Ectodermal cell (in vitro differentiated cells): ENCODE results near the gene CEP135.
"Not testable (repeated sequence)": the region's sequence is repeated elsewhere in the genome, so short reads cannot be mapped to it uniquely, and the experiment has no call there.

Experiments
- H3K27ac ChIP-seq: 2 replicates; pipeline ENCODE4 v1.7.0; 2013; ENCODE audit warnings: mild to moderate bottlenecking, low read depth, low read length; ENCODE audit not compliant: insufficient read depth, poor library complexity, severe bottlenecking
- H3K27me3 ChIP-seq: 2 replicates; pipeline ENCODE4 v1.7.0; 2013; ENCODE audit warnings: mild to moderate bottlenecking, low read length; ENCODE audit not compliant: insufficient read depth, control insufficient read depth, poor library complexity, severe bottlenecking
- H3K36me3 ChIP-seq: one replicate; pipeline ENCODE4 v1.7.0; 2013; ENCODE audit warnings: low read length; ENCODE audit not compliant: control insufficient read depth, insufficient read depth
- H3K4me1 ChIP-seq: one replicate; pipeline ENCODE4 v1.7.0; 2013; ENCODE audit warnings: low read length; ENCODE audit not compliant: control insufficient read depth, insufficient read depth
- H3K4me3 ChIP-seq: 2 replicates; pipeline ENCODE4 v1.7.0; 2013; ENCODE audit warnings: low read depth, low read length, control low read depth; ENCODE audit not compliant: insufficient read depth
- H3K9me3 ChIP-seq: 2 replicates; pipeline ENCODE4 v1.7.0; 2013; ENCODE audit warnings: mild to moderate bottlenecking, low read length, moderate library complexity; ENCODE audit not compliant: control insufficient read depth
- WGBS, 2 experiments: methylation state at CpG; one replicate each; pipeline ENCODE4 v1.1.7; 2013; ENCODE audit warnings: missing lambda C conversion rate in 2 of 2; 5-methylcytosine and 5-hydroxymethylcytosine counted together

CEP135 gene

GRCh38 chr4:56062526-56063145 is 113.9 kb downstream of the CEP135 start:
- Histone ChIP-seq H3K36me3 (no peaks in the 10 kb centered on the region), H3K27ac (no peak overlapping the region), H3K27me3 (no peaks in the 10 kb centered on the region), H3K4me3 (no peak overlapping the region), H3K9me3 (no peaks in the 10 kb centered on the region), H3K4me1 (no peaks in the 10 kb centered on the region)
- WGBS, 2 experiments, result 89 to 94% methylated on average over 3 to 4 of the region's 4 CpGs

GRCh38 chr4:56066493-56066892 is 117.7 kb downstream of the CEP135 start:
- Histone ChIP-seq H3K36me3 (no peaks in the 10 kb centered on the region), H3K27ac (no peak overlapping the region), H3K4me3 (no peak overlapping the region), H3K27me3 (no peaks in the 10 kb centered on the region), H3K9me3 (no peaks in the 10 kb centered on the region), H3K4me1 (no peaks in the 10 kb centered on the region)
- 89 to 99% methylated on average over 1 to 2 of the region's 2 CpGs for WGBS, 2 experiments

GRCh38 chr4:56067826-56068225 is 119.1 kb downstream of the CEP135 start:
- H3K27ac ChIP-seq, result no peak overlapping the region
- no peaks in the 10 kb centered on the region for H3K9me3 ChIP-seq
- H3K36me3 ChIP-seq, result no peaks in the 10 kb centered on the region
- H3K4me1 ChIP-seq, result no peaks in the 10 kb centered on the region
- WGBS, 2 experiments, result 93 to 98% methylated on average over 6 of the region's 6 CpGs
- no peak overlapping the region for H3K4me3 ChIP-seq
- no peaks in the 10 kb centered on the region for H3K27me3 ChIP-seq

- H3K9me3 ChIP-seq, H3K36me3 ChIP-seq, H3K4me3 ChIP-seq, H3K27me3 ChIP-seq, H3K27ac ChIP-seq, H3K4me1 ChIP-seq: not testable (repeated sequence)
- 85 to 91% methylated on average over 2 to 3 of the region's 3 CpGs for WGBS, 2 experiments
These were observed 124.0 kb downstream of the CEP135 start for GRCh38 chr4:56072730-56073129.

GRCh38 chr4:56077676-56078075 is 128.9 kb downstream of the CEP135 start:
- no peaks in the 10 kb centered on the region for H3K9me3 ChIP-seq
- 100% methylated on average over 1 to 2 of the region's 2 CpGs for WGBS, 2 experiments
- H3K4me1 ChIP-seq, result no peaks in the 10 kb centered on the region
- H3K27ac ChIP-seq, result no peak overlapping the region
- no peaks in the 10 kb centered on the region for H3K27me3 ChIP-seq
- H3K4me3 ChIP-seq, result no peak overlapping the region
- H3K36me3 ChIP-seq, result no peaks in the 10 kb centered on the region

- H3K27me3 ChIP-seq, result no peaks in the 10 kb centered on the region
- 92 to 95% methylated on average over 4 of the region's 4 CpGs for WGBS, 2 experiments
- H3K36me3 ChIP-seq, result no peaks in the 10 kb centered on the region
- H3K4me1 ChIP-seq, result no peaks in the 10 kb centered on the region
- no peaks in the 10 kb centered on the region for H3K9me3 ChIP-seq
- no peak overlapping the region for H3K4me3 ChIP-seq
- H3K27ac ChIP-seq, result no peak overlapping the region
These were observed 130.1 kb downstream of the CEP135 start for GRCh38 chr4:56078866-56079265.

- Histone ChIP-seq H3K27me3 (no peaks in the 10 kb centered on the region), H3K4me1 (peaks cover 6% of the 10 kb centered on the region), H3K4me3 (no peak overlapping the region), H3K27ac (no peak overlapping the region), H3K36me3 (no peaks in the 10 kb centered on the region), H3K9me3 (no peaks in the 10 kb centered on the region)
- WGBS, 2 experiments, result 98 to 99% methylated on average over 4 of the region's 4 CpGs
These were observed 131.6 kb downstream of the CEP135 start for GRCh38 chr4:56080384-56080783.

- Histone ChIP-seq H3K36me3 (no peaks in the 10 kb centered on the region), H3K27me3 (no peaks in the 10 kb centered on the region), H3K4me1 (peaks cover 20% of the 10 kb centered on the region), H3K4me3 (no peak overlapping the region), H3K9me3 (no peaks in the 10 kb centered on the region), H3K27ac (no peak overlapping the region)
These were observed 134.1 kb downstream of the CEP135 start for GRCh38 chr4:56082829-56083228.
